D721Med (cell line): ENCODE measurements around the gene NT5C1A.

Experiments used
- DNase-seq: peaks from one replicate; pipeline ENCODE4 v3.0.0; 2011; ENCODE audit warnings: low spot score; ENCODE audit not compliant: insufficient read length
- FAIRE-seq: peaks from 2 replicates; lab custom pipeline; 2011; peaks lifted over from hg19 to GRCh38; lab: Jason Lieb, UNC
- TF ChIP-seq, protein P1 (sequence below): IDR thresholded peaks from 2 replicates; pipeline ENCODE4 v1.5.1; 2012; ENCODE audit warnings: mild to moderate bottlenecking, control low read depth; ENCODE audit not compliant: insufficient read depth; ENCODE audit errors: missing control alignments

Gene NT5C1A

GRCh38 chr1:39671793-39672550 lies at the start of gene NT5C1A:
NT5C1A (minus strand) TSS chr1:39672107; CDS start chr1:39672038, 69 bp downstream.
- FAIRE-seq (no peak), DNase-seq (no peak)
- TF ChIP-seq, protein P1, sequence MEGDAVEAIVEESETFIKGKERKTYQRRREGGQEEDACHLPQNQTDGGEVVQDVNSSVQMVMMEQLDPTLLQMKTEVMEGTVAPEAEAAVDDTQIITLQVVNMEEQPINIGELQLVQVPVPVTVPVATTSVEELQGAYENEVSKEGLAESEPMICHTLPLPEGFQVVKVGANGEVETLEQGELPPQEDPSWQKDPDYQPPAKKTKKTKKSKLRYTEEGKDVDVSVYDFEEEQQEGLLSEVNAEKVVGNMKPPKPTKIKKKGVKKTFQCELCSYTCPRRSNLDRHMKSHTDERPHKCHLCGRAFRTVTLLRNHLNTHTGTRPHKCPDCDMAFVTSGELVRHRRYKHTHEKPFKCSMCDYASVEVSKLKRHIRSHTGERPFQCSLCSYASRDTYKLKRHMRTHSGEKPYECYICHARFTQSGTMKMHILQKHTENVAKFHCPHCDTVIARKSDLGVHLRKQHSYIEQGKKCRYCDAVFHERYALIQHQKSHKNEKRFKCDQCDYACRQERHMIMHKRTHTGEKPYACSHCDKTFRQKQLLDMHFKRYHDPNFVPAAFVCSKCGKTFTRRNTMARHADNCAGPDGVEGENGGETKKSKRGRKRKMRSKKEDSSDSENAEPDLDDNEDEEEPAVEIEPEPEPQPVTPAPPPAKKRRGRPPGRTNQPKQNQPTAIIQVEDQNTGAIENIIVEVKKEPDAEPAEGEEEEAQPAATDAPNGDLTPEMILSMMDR = no peak

GRCh38 chr1:39721664-39722063 lies 49.8 kb upstream of the NT5C1A start:
- TF ChIP-seq, protein P1 = no peak
- DNase-seq (no peak), FAIRE-seq (no peak)

DNA sequence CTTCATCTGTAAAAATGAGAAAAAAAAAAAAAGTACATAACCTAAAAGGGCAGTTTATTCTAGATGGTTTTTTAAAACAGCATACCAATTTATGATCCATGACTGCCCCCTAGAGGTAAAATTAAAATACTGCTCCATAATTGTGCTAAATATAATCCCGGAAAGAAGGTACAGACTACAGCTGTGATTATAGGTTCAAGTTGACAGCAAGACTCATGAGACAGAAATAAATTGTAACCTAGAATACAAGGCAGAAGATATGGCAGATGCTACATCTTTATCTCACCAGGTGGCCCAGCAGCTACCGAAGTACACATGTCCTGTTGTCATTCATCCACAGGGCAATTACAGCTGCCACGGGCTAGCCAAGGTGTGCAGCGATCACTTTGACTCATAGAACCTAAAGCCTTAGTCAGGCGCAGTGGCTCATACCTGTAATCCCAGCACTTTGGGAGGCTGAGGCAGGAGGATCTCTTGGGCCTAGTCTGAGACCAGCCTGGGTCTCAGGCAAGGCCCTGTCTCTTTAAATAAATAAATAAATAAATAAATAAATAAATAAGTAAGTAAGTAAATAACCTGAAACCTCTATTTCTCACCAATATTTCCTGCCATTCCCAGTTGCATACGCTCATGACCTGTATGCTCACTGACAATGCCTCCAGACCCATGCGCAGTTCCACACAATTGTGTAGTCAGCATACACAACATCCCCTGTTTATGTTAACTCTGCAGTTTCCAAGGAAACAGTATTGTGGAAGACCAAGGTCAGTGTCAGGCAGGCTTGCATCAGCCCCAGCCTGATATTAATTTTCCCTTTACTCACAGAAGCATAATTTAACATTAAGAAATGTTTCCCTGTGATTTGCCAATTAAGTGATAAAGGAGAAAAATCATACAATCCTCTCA lies 48.4 kb upstream of the NT5C1A start:
- FAIRE-seq = no peak
- TF ChIP-seq, protein P1 = peak; percentile 71
- DNase-seq = no peak

DNA sequence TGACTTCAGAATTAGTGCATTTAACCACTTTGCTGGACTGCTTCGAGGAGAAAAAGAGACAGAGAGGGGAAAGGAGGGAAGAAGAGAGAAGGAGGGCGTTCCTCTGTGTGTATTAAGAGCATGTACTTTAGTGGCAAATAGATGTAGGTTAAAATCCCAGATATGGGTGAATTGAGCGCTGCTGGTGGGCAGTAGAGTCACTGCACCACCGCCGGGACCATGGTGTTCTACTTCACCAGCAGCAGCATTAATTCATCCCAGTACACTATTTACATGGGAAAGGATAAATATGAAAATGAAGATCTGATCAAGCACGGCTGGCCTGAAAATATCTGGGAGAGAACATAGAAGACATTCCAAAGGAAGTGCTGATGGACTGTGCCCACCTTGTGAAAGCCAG lies 45.9 kb upstream of the NT5C1A start:
- DNase-seq = no peak
- FAIRE-seq = no peak
- TF ChIP-seq, protein P1 = no peak

GRCh38 chr1:39713557-39713956 lies 41.6 kb upstream of the NT5C1A start:
- no peak for DNase-seq
- FAIRE-seq = no peak
- TF ChIP-seq, protein P1 = no peak

DNA sequence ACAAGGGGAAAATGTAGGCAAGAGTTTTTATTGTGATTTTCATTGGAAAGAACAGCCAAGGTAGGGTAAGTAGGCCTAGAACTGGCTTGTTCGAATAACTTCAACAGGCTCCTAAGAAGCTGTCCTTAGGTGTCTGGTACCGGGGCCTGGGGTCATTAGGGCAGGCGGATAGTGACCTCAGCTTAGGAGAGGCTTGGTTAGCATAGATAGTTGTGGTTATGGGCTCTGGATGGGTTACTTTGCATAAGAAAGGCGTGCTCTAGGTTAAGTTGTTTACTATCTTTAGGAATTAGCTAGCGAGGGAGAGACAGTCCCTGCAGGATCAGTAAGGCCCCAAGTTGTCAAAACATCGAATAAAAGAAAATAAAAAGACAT lies 40.0 kb upstream of the NT5C1A start:
- DNase-seq = no peak
- TF ChIP-seq, protein P1 = no peak
- FAIRE-seq = no peak
